Right kidney (tissue), 1 donor: ENCODE measurements around the gene ALDH1L1.

Source experiments
- DNase-seq: peaks from one replicate; pipeline ENCODE4 v3.0.0-alpha.2; 2016

Gene ALDH1L1

DNA sequence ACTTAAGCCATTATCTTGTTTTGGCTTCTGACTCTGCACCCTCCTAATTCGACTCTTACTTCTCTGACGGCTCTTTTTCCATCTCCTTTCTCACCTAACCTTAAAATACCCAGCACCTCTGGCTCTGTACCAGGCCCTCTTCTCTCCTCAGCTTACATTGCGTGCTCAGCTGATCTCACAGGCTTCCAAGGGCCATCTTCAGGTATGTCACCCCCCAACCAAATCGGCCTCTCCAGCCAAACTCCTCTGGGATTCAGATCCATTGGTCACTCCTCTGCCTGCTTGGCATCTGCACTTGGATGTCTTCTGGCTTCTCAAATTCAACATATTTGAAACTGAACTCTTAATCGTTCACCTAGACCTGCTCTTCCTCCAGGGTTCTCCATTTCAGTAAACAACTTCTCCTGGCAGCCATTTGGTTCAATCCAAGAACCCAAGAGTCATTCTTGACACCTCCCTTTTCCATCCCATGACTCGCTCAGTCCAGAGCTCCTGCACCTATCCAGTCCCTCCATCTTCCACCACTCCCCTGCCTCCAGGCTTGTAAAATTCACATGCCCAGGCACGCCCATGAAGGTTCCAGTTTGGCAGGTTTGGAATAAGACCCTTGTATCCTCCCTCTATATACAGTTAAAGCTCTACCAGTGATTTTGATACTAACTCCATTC lies 61.2 kb downstream of the ALDH1L1 start:
- DNase-seq = no peak

DNA sequence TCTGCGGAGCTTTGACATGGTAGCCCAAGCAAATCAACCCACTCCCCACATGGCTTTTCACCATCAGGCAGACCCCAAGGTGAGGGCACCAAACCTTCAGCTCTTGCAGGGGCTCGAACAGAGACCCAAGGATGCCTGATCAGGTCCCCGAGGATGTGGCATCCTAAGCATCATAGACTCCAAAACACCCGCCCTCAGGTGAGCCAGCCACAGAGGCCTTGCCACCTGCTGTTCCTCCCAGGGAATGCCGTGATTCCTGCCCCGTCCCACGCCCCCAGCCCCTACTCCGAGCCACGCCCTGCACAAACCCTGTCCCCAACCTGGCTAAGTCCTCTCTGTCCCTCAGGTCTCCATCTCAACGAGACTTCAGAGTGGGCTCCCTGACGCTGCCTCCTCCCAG lies 61.8 kb downstream of the ALDH1L1 start:
- DNase-seq = no peak

DNA sequence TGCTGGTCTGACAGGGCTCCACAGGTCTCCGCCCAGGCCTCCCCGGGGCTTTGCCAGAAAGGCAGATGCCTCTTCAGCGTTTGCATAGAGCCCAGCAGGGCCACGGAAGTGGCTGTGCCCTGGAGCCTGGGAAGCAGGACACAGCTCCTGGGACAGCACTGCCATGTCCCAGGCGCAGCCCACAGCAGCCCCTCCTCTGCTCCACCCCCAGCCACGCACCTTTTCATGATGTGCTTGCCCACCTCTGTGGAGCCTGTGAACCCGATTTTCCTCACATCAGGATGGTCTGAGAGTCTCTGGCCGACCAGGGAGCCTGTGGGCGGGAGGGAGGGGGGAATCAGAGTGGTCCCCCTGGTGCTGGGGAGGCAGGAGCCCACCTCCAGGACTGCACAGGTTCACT lies 62.6 kb downstream of the ALDH1L1 start:
- no peak for DNase-seq

DNA sequence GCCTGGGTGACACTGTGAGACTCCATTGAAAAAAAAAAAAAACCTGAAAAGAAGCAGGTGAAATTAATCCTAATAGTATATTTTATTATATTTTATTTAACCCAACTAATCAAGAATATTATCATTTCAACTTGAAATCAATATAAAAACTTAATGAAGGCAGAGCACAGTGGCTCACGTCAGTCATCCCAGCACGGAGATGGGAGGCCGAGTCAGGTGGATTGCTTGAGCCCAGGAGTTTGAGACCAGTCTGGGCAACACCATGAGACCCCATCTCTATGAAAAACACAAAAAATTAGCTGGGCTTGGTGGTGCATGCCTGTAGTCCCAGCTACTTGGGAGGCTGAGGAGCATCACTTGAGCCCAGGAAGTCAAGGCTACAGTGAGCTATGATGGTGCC lies 63.2 kb downstream of the ALDH1L1 start:
- DNase-seq = no peak

DNA sequence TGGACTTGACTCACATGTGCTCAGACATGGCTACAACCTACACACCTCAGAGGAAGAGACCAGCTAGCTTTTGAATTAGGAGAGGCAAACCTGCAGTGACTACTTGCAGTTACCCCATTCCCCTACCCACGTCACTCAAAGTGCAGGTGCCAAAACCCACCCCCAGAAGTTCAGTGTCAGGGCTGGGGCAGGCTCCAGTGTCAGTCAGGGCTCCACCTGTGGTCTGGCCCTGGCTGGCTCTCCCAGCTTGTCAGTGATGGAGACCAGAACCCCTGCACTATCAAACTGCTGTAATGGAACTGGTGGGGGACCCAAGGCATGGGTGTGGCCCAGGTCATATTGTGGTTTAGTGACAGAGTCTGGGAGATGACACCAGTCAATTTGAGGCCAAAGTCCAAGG lies 63.9 kb downstream of the ALDH1L1 start:
- DNase-seq = no peak

DNA sequence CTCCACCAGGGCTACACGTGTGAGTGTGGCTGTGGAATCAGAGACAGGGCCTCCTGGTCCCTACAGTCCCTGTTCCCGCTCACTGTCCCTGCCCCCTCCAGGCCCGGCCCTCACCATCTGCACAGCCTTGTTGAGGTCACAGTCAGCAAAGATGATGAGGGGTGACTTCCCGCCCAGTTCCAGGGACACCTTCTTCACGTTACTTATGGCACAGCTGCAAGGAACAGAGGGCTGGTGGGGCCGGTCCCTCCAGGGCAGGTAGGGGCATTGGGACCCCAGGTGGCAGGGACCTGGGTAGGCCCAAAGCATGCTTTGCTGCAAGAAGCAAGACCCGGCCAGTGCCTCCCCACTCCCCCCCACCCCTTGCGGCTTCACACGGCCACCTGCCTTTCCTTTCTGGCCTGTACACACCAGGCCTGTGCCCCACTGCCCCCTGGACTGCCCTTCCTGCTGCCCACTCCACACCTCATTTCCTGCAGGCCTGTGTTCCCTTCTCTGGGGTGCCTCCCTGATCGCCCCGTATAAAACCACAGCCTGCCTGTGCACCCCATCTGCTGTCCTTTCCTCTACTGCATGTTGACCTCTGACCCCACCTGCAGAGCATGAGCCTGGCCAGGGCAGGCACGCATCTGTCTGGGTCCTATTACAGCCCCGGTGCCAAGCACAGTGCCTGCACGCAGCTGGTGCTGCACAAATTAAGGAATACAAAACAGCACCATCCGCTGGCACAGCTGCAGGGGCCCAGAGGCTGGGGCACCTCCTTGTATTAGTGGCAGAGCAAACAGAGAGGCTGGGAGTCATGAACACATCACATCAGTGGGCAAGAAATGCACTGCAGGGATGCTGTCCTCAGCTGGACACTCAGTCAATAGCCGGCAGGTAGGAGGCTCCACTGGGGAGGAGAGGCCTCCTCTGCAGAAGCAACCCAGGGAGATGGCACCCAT lies 65.7 kb downstream of the ALDH1L1 start:
- no peak for DNase-seq

GRCh38 chr3:126113733-126114442 lies 66.5 kb downstream of the ALDH1L1 start:
- DNase-seq = no peak

DNA sequence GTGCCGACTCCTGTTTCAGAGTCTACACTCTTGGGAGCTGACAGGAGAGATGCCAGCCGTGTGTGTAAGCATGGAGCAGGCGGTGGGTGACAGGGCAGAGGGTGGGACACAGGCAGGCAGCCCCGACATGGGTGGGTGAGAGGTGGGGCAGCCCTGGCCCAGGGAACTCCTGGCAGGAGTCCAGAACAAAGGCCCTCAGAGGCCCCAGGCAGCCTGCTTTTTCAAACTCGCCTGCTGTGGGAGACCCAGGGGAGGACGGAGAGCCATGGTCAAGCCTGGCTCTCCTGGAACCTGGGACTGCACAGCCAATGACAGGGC lies 67.2 kb downstream of the ALDH1L1 start:
- no peak for DNase-seq

- DNase-seq = no peak
These were observed 67.7 kb downstream of the ALDH1L1 start for GRCh38 chr3:126112531-126113237.

DNA sequence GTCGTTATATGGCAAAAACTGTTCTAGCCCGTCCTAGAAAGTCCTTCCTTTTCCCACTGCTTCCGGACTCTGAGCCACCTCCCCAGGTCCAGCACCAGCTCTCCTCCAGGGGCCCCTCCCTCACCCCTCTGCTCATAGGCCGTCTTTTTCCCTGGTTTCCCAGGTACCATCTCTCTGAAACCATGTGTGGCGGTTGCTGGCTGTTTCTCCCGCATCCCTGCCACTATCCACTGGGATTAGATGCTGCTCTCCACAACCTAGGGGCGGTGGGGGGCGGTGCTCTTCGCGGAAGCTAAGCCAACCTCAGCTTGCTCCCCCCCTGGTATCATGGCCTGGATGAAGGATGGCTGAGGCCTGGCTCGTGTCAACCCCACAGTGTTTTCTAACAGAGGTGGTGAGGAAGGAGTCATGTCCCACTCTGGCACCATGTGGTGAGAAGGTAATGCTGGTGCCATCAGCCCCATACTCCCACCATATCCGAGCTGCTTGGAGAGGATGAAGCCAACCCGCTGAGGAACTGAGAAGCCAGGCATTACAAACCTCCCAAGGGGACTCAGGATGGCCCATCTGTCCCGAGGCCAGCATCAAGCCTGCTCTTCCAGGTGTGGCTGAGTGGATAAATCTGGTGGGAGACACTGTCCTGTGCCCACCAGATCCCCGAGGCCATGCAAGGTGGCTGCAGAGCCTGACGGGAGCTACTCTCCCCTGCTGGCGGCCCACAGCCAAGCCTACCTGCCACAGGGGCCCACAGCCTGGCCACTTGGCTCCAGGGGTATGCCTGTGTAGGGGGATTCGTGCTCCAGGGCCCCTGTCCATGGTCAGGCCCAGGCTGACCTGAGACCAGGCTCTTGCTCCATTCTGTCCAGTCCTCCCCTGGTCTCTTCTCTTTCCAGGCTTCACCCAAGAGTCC lies 68.6 kb downstream of the ALDH1L1 start:
- DNase-seq = no peak

DNA sequence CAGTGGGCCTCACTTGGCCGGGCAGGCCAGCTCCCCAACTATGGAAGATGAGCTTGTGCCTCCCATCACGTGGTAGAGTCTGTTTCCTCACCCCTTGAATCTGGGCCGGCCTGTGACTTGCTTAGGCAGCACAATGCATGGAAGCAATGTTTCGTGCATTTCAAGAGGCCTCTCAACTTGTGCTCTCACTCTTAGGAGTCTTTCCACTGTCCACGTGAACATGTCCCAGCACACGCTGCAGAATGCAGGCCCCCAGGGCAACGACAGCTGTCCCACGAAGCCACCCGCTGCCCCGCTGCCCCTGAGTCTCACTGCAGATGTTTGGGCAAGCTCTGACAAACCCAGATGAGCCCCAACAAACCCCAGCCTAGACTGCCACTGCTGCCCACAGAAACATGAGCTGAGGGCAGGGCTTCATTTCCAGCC lies 69.2 kb downstream of the ALDH1L1 start:
- DNase-seq = no peak

DNA sequence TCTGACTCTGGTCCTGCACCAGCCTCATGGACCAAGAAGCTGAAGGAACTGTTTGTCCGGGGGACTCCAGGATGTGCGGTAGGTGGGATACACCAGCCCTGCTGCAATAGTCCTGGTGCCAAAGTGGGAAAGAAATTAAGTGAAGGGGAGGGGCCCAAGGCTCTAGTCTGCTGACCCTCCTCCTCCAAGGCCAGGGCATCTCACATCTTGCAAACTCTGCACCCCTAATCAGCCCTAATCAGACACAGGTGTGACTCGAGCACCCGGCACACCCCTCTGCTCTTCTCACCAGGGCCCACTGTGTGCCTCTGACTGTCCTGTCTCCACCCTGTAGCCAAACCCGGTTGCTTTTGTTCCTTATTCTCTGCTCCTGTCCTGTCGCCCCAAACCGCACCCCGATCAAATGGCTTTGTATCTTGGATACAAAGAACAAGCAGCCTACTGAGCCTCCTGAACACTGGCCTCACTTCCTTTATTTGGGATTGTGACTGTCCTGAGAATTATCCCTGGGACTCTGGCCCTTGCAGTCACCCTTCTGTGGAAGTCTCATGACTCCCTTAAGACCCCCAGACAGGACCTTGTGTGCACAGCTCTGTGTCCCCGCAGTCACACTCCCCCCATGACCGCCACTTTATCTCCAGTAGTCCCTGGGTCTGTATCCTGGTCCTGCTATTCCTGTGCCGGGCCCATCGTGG lies 69.8 kb downstream of the ALDH1L1 start:
- no peak for DNase-seq

DNA sequence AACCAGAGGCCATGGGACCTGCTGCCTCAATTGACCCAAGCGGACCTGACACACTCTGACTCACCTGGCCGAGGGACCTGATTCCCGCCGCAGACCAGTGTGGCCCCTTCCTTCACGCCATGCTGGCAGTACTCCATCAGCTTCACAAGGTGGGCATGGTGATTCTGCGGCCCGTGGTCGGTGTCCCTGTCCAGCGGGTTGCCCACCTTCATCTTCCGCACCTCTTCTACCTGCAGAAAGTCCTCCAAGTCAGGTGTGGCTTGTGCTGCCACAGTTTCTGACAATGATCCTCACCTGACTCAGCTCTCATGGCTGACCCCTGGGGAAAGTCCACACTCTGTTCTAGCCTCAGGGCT lies 70.5 kb downstream of the ALDH1L1 start:
- DNase-seq = no peak

DNA sequence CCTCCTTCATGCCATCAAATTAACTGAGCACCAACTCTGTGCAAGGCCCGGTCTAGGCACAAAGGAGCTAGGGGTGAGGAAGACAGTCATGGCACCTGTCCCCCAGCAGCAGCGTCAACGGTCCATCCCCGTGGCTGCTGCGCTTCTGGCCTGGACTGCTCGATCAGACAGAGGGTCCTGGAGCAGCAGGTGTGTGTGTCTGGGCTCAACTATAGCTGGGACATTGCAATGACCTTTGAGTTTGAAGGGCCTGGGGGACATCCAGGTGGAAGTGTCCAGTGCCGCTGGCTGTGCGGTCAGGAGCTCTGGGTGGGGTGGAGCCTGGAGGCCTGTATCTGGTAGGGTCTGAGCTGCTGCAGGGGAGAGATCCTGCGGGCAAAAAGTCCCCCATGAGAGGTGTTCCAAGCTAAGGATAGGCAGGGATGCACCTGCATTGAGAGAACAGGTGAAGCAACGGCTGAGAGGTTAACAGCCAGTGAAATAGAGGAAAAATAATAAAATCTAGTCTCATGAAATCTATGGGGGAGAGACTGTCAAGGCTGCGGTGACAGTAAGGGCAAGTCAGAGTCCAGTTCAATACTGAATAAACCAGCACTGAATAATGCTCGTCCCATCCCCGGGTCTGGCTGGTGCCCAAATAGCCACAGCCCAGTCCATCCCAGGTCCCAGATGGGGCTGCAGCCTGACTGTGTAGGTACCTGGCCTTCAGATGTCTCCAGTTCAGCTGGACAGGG lies 71.1 kb downstream of the ALDH1L1 start:
- no peak for DNase-seq

DNA sequence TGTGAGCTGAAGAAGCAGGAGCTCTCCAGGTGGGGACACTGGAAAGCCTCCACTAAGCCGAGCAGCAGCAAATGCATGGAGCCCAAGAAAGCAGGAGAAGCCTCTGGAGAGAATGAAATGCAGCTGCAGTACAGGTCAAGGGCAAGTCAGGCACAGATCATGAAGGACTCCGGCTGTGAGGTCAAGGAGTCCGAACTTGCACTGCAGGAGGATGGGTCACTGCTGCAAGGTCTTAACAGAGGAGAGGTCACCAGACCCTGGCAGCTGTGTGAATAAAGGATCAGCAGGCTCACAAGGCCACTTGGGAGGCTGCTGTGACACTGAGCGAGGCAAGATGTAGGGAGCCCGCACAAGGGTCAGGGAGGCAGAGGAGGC lies 71.7 kb downstream of the ALDH1L1 start:
- DNase-seq = no peak

DNA sequence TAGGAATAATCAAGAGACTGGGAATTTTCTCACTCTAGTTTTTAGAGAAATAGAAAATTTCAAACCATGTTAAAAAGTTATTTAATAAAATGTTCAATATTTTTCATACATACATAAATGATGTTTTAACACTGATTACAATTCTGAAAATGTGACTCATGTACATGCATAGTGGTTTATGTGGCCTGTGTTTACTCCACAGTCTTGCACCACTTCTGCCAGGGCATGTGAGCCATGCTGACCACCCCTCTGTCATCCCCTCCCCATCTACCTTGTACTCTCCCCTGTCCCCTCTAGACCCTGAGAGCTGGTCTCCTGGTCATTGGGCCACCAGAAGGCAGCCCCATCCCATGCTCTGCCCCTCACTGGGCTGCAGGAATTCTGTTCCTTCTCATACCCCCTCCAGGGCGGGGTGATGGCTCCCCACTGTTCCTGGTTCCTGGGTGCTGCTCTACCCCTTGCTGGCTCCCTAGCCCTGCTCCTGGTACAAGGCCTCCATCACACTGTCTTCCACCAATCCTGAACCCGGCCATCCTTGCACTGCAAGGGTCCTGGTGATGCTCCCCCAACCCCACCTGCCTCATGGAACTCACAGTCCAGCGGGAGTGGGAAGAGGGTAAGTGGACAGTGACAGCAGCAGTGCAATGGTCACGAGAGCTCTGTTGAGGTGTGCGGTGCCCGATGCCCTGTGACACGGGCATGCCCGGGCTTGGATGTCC lies 72.3 kb downstream of the ALDH1L1 start:
- no peak for DNase-seq

- no peak for DNase-seq
These were observed 73.0 kb downstream of the ALDH1L1 start for GRCh38 chr3:126107203-126107939.

- DNase-seq = no peak
These were observed 73.8 kb downstream of the ALDH1L1 start for GRCh38 chr3:126106336-126107202.
